HCT116 (cell line): Measurements from ENCODE around the gene TRAK1. TPM values are rescaled to one million over a fixed set of nuclear protein-coding genes. Genes with fewer than 3 reads are reported as not detected.

Source experiments
- ATAC-seq: fragments of 200-7000 bp; cut with Tn5 transposase; 2 replicates; pipeline ENCODE4 v1.9.1; 2020; ENCODE audit warnings: mild to moderate bottlenecking, moderate library complexity
- BruUV-seq: library from RNA; stranded (reverse); fragments of 400-500 nt; replicated peaks from 2 replicates; lab custom pipeline; 2021; lab: Mats Ljungman, UMichigan
- CTCF ChIA-PET: fragments of 300-600 bp; sonication (Branson Sonifier 250); formaldehyde crosslinking; loops from one replicate; lab custom pipeline; 2021; ENCODE audit warnings: antibody characterized with exemption; lab: Charles Lee
- POLR2A ChIA-PET: fragments of 300-600, 350-600 bp; sonication (Branson Sonifier 250); formaldehyde crosslinking; loops from one replicate; lab custom pipeline; 2021; ENCODE audit warnings: antibody characterized with exemption; lab: Charles Lee
- RAD21 ChIA-PET, 2 experiments: fragments of 300-600 bp; sonication (Branson Sonifier 250); formaldehyde crosslinking; loops; one replicate each; lab custom pipeline; 2023; ENCODE audit warnings: low total read pairs in 2 of 2; ENCODE audit not compliant: uncharacterized antibody in 2 of 2, unreplicated experiment in 2 of 2, low non-redundant PET in 1 of 2; lab: Charles Lee
- DNase-seq: peaks from one replicate; pipeline ENCODE4 v3.0.0-alpha.2; 2010; ENCODE audit warnings: low read depth, low spot score
- H2AFZ ChIP-seq: fragments of 200-600 bp; shearing (Covaris generic), sonication (generic); 2 replicates; pipeline ENCODE4 v1.6.1; 2017; ENCODE audit warnings: low read depth, mixed run types, mixed read lengths, antibody characterized with exemption, low read length; ENCODE audit not compliant: poor library complexity, severe bottlenecking
- H3K27ac ChIP-seq: 2 replicates; pipeline ENCODE4 v1.5.1; 2012; ENCODE audit warnings: low read depth, low read length
- H3K27me3 ChIP-seq: fragments of 200-600 bp; sonication (generic); 2 replicates; pipeline ENCODE4 v1.6.1; 2016; ENCODE audit warnings: mixed run types, low read length, mixed read lengths; ENCODE audit not compliant: insufficient read depth
- H3K36me3 ChIP-seq, 2 experiments: fragments of 200-500 bp in 1 of 2; fragments of 200-600 bp in 1 of 2; sonication (Bioruptor generic) in 1 of 2; sonication (generic) in 1 of 2; 2 replicates each; pipeline versions ENCODE4 v1.5.1 to v1.6.1; 2014 to 2016; ENCODE audit warnings: low read length in 2 of 2, inconsistent platforms in 1 of 2, mixed read lengths in 1 of 2, mixed run types in 1 of 2; ENCODE audit not compliant: insufficient read depth in 2 of 2, control insufficient read depth in 1 of 2
- H3K4me1 ChIP-seq, 2 experiments: fragments of 200-600 bp in 1 of 2; sonication (generic) in 1 of 2; 2 replicates each; pipeline versions ENCODE4 v1.5.1 to v1.6.1; 2012 to 2017; ENCODE audit warnings: low read length in 2 of 2, inconsistent platforms in 1 of 2, mild to moderate bottlenecking in 1 of 2, mixed read lengths in 1 of 2, mixed run types in 1 of 2, moderate library complexity in 1 of 2; ENCODE audit not compliant: insufficient read depth in 2 of 2, control insufficient read depth in 1 of 2
- H3K4me2 ChIP-seq: fragments of 200-600 bp; sonication (generic); 2 replicates; pipeline ENCODE4 v1.6.1; 2017; ENCODE audit warnings: mixed run types, low read length, mixed read lengths
- H3K4me3 ChIP-seq, 2 experiments: fragments of 200-600 bp in 1 of 2; sonication (generic) in 1 of 2; replicated peaks in 1 of 2; 2 replicates each; pipeline ENCODE4 v1.5.1; 2011 to 2016; ENCODE audit warnings: low read length in 2 of 2, control low read depth in 1 of 2, low read depth in 1 of 2, mild to moderate bottlenecking in 1 of 2, mixed read lengths in 1 of 2, mixed run types in 1 of 2
- H3K79me2 ChIP-seq: fragments of 200-600 bp; sonication (generic); 2 replicates; pipeline ENCODE4 v1.6.1; 2017; ENCODE audit warnings: mild to moderate bottlenecking, mixed run types, low read length, moderate library complexity, mixed read lengths; ENCODE audit not compliant: insufficient read depth
- H3K9ac ChIP-seq: fragments of 200-600 bp; sonication (generic); 2 replicates; pipeline ENCODE4 v1.6.1; 2016; ENCODE audit warnings: low read length, mixed read lengths
- H3K9me2 ChIP-seq: fragments of 200-600 bp; sonication (generic), shearing (Covaris generic); 2 replicates; pipeline ENCODE4 v1.6.1; 2017; ENCODE audit warnings: mixed run types, mild to moderate bottlenecking, moderate library complexity; ENCODE audit not compliant: insufficient read depth
- H3K9me3 ChIP-seq, 2 experiments: fragments of 200-500 bp in 1 of 2; fragments of 200-600 bp in 1 of 2; sonication (Bioruptor generic) in 1 of 2; sonication (generic) in 1 of 2; 2 replicates each; pipeline ENCODE4 v1.6.1; 2014 to 2017; ENCODE audit warnings: low read length in 2 of 2, mixed read lengths in 2 of 2, inconsistent platforms in 1 of 2, low read depth in 1 of 2, mild to moderate bottlenecking in 1 of 2, mixed run types in 1 of 2, moderate library complexity in 1 of 2; ENCODE audit not compliant: control insufficient read depth in 1 of 2, insufficient read depth in 1 of 2
- H4K20me1 ChIP-seq: fragments of 200-600 bp; sonication (generic), shearing (Covaris generic); 2 replicates; pipeline ENCODE4 v1.6.1; 2017; ENCODE audit warnings: mixed run types, mild to moderate bottlenecking, moderate library complexity; ENCODE audit not compliant: insufficient read depth
- CEBPB ChIP-seq: IDR thresholded peaks from 2 replicates; pipeline ENCODE4 v1.6.1; 2012; ENCODE audit warnings: low read depth
- POLR2A ChIP-seq: IDR thresholded peaks from 2 replicates; pipeline ENCODE4 v1.7.0; 2011; ENCODE audit warnings: borderline replicate concordance; ENCODE audit not compliant: insufficient read depth, insufficient read length; ENCODE audit errors: extremely low read depth
- SP1 ChIP-seq: IDR thresholded peaks from 2 replicates; pipeline ENCODE4 v1.6.1; 2012; ENCODE audit warnings: low read depth
- SRF ChIP-seq: IDR thresholded peaks from 2 replicates; pipeline ENCODE4 v1.6.1; 2012; ENCODE audit warnings: low read depth
- TCF7L2 ChIP-seq: IDR thresholded peaks from 2 replicates; pipeline ENCODE4 v1.7.0; 2011; ENCODE audit warnings: borderline replicate concordance, inconsistent platforms; ENCODE audit not compliant: insufficient read depth, insufficient read length; ENCODE audit errors: extremely low read depth
- ZNF274 ChIP-seq: fragments of 200-500 bp; sonication (Bioruptor generic); IDR thresholded peaks from 2 replicates; pipeline ENCODE4 v1.6.1; 2014; ENCODE audit warnings: mild to moderate bottlenecking, low read depth, low read length, inconsistent platforms
- intact Hi-C: fragments of 100-400 bp; cut with micrococcal nuclease; formaldehyde crosslinking; loops from 2 replicates; pipeline ENCODE4 v1.10.0; 2022
- total RNA-seq: library from RNA; stranded (reverse); gene quantifications from one replicate; pipeline ENCODE4 v1.2.1, GENCODE V29; 2021; ENCODE audit not compliant: unreplicated experiment
- TF ChIP-seq, protein P1 (sequence below), 3 experiments: fragments of 200-600 bp in 1 of 3; sonication (generic) in 1 of 3; IDR thresholded peaks in 2 of 3; conservative IDR thresholded peaks in 1 of 3; 2 replicates each; pipeline ENCODE4 v1.5.1; 2012 to 2017; ENCODE audit warnings: low read depth in 2 of 3, low read length in 2 of 3, antibody characterized with exemption in 1 of 3, borderline replicate concordance in 1 of 3, control low read depth in 1 of 3, mild to moderate bottlenecking in 1 of 3, mixed read lengths in 1 of 3, mixed run types in 1 of 3, moderate library complexity in 1 of 3; ENCODE audit not compliant: insufficient read depth in 1 of 3
- TF ChIP-seq, protein P2 (sequence below): IDR thresholded peaks from 2 replicates; pipeline ENCODE4 v1.6.1; 2012; ENCODE audit warnings: low read depth

The TRAK1 gene
- total RNA-seq, 1 experiment from 2014 or later, result 25.9 TPM

DNA sequence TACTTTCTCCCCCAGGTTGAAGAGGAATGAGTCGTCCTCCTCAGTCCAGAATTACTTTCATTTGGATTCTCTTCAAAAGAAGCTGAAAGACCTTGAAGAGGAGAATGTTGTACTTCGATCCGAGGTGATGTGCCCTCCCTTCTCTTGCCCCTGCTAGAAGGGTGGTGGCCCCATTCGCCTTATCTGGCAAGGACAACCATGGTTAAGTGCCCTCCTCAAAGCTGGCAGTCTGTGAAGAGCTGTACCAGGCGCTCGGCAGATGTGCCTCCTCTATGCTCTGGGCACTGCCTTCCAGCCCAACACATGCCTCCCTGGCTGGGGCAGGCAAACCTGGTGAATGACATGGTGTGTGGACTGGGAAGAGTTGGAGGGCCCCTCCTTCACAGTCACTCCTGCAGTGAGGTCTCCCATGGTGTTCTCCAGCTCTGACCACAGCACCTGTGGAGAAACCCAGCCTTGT is 97.9 kb downstream of the TRAK1 start:
- H3K9ac ChIP-seq, result no peak overlapping the region
- no peak overlapping the region for H3K4me2 ChIP-seq
- ATAC-seq (no peak), DNase-seq (no peak)
- no peaks in the 10 kb centered on the region for H3K9me3 ChIP-seq
- no peaks in the 10 kb centered on the region for H3K79me2 ChIP-seq
- peaks cover 2 to 3% of the 10 kb centered on the region in 2 experiments; a peak in 1 of 4 replicates for H3K36me3 ChIP-seq
- intact Hi-C loops, result no loop called here
- ChIA-PET RAD21 (interaction anchor here (0.6 to 1.4 kb wide), 3 partner anchors 14 to 87 kb away, joined by 3 to 4 read pairs (median 3); no protein-coding TSS in a partner anchor), POLR2A (interaction anchor here (1.2 kb wide), 1 partner anchor 69 kb away, joined by 3 read pairs; no protein-coding TSS in a partner anchor), CTCF (interaction anchor here (1.1 to 6.1 kb wide), 2 partner anchors 10 to 70 kb away, joined by 4 to 185 read pairs; no protein-coding TSS in a partner anchor)
- BruUV-seq, result no TSS peak
- no peaks in the 10 kb centered on the region for H3K27me3 ChIP-seq
- H4K20me1 ChIP-seq, result no peaks in the 10 kb centered on the region
- peak overlapping the region; percentile 33; the same call in 1 of the 2 replicates for H3K27ac ChIP-seq
- H2AFZ ChIP-seq, result no peak overlapping the region
- H3K4me1 ChIP-seq, result peaks cover 21 to 32% of the 10 kb centered on the region in 2 experiments
- no peak overlapping the region for H3K4me3 ChIP-seq
- no peaks in the 10 kb centered on the region for H3K9me2 ChIP-seq
- TF ChIP-seq, protein P1, sequence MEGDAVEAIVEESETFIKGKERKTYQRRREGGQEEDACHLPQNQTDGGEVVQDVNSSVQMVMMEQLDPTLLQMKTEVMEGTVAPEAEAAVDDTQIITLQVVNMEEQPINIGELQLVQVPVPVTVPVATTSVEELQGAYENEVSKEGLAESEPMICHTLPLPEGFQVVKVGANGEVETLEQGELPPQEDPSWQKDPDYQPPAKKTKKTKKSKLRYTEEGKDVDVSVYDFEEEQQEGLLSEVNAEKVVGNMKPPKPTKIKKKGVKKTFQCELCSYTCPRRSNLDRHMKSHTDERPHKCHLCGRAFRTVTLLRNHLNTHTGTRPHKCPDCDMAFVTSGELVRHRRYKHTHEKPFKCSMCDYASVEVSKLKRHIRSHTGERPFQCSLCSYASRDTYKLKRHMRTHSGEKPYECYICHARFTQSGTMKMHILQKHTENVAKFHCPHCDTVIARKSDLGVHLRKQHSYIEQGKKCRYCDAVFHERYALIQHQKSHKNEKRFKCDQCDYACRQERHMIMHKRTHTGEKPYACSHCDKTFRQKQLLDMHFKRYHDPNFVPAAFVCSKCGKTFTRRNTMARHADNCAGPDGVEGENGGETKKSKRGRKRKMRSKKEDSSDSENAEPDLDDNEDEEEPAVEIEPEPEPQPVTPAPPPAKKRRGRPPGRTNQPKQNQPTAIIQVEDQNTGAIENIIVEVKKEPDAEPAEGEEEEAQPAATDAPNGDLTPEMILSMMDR (IDR thresholded peaks at IDR 0.05 in 2 of 3, conservative IDR thresholded peaks at IDR 0.05 in 1 of 3; ENCODE audit: borderline replicate concordance in 1 of 3, insufficient read depth in 1 of 3, low read depth in 2 of 3, low read length in 2 of 3), result 0 out of 6 replicates have a peak, but pooled peaks of 1 of the 3 experiments have one; percentile 8
- no peak for TF ChIP-seq TCF7L2

DNA sequence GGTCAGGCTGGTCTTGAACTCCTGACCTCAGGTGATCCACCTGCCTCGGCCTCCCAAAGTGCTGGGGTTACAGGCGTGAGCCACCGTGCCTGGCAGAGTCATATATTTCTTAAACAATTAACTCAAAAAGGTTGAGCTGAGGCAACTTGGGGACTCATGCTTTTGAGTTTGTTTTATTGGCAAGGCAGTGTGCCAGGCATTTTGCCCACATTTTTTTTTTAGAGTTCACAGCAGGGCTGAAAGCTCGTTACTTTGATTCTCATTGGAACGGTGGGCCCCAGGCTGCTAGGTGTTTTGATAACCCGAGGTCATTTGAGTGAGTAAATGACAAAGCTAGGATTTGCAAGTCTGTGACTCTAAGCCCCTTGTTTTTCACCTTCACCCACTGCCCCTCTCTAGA is 98.6 kb downstream of the TRAK1 start:
- CTCF ChIA-PET, result interaction anchor here (1.1 to 6.1 kb wide), 4 partner anchors 8 to 70 kb away, joined by 4 to 185 read pairs (median 11); no protein-coding TSS in a partner anchor
- Histone ChIP-seq H3K4me2 (no peak overlapping the region), H3K9ac (no peak overlapping the region), H3K27me3 (no peaks in the 10 kb centered on the region), H3K4me1 (peaks cover 21 to 32% of the 10 kb centered on the region in 2 experiments), H2AFZ (no peak overlapping the region), H4K20me1 (no peaks in the 10 kb centered on the region), H3K4me3 (no peak overlapping the region), H3K27ac (no peak overlapping the region; the same call in 1 of the 2 replicates), H3K36me3 (peaks cover 2 to 3% of the 10 kb centered on the region in 2 experiments; a peak in 1 of 4 replicates), H3K9me3 (no peaks in the 10 kb centered on the region), H3K9me2 (no peaks in the 10 kb centered on the region), H3K79me2 (no peaks in the 10 kb centered on the region)
- POLR2A ChIA-PET, result interaction anchor here (1.2 kb wide), 1 partner anchor 70 kb away, joined by 3 read pairs; no protein-coding TSS in a partner anchor
- TF ChIP-seq TCF7L2 (no peak), SRF (no peak), CEBPB (no peak), ZNF274 (no peak), SP1 (no peak), POLR2A (no peak)
- TF ChIP-seq, protein P2, sequence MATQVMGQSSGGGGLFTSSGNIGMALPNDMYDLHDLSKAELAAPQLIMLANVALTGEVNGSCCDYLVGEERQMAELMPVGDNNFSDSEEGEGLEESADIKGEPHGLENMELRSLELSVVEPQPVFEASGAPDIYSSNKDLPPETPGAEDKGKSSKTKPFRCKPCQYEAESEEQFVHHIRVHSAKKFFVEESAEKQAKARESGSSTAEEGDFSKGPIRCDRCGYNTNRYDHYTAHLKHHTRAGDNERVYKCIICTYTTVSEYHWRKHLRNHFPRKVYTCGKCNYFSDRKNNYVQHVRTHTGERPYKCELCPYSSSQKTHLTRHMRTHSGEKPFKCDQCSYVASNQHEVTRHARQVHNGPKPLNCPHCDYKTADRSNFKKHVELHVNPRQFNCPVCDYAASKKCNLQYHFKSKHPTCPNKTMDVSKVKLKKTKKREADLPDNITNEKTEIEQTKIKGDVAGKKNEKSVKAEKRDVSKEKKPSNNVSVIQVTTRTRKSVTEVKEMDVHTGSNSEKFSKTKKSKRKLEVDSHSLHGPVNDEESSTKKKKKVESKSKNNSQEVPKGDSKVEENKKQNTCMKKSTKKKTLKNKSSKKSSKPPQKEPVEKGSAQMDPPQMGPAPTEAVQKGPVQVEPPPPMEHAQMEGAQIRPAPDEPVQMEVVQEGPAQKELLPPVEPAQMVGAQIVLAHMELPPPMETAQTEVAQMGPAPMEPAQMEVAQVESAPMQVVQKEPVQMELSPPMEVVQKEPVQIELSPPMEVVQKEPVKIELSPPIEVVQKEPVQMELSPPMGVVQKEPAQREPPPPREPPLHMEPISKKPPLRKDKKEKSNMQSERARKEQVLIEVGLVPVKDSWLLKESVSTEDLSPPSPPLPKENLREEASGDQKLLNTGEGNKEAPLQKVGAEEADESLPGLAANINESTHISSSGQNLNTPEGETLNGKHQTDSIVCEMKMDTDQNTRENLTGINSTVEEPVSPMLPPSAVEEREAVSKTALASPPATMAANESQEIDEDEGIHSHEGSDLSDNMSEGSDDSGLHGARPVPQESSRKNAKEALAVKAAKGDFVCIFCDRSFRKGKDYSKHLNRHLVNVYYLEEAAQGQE, result no peak
- BruUV-seq, result no TSS peak
- RAD21 ChIA-PET, result interaction anchor here in 1 of 2 experiments (1.4 kb wide), 1 partner anchor 72 kb away, joined by 4 read pairs; no protein-coding TSS in a partner anchor
- intact Hi-C loops, result no loop called here
- DNase-seq, result no peak
- ATAC-seq, result no peak
